Hematopoietic multipotent progenitor cell treated with erythropoietin and hydrocortisone succinate and interleukin-3 and kit ligand, for 8 days (in vitro differentiated cells): ENCODE data around the gene LRR1.

Experiments used
- DNase-seq: peaks from one replicate; pipeline ENCODE4 v3.0.0-alpha.2; 2015

LRR1 gene

GRCh38 chr14:49598485-49599300, at the start of gene LRR1:
LRR1 (plus strand) TSS chr14:49598940; CDS start chr14:49599021, 81 bp downstream.
- DNase-seq, result peak; percentile 82

- no peak for DNase-seq
Measured at GRCh38 chr14:49549446-49549845, 49.3 kb upstream of the LRR1 start.

DNA sequence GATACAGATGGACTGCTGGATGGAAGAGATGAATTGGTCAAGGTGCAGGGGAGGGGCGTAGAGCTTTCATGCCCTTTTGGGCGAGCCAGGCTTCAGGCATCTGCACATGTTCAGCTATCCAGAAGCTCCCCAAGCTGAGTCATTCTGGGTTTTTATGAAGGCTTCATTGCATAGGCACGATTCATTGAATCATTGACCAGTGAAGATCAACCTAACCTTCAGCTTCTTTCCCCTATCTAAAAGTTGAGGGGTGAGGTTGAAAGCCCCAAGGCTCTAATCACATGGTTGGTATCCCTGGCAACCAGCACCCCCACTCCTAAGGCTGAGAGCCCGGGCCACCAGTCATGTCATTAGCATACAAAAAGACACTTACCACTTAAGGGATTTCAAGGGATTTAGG, 48.9 kb upstream of the LRR1 start:
- DNase-seq, result no peak

GRCh38 chr14:49550286-49551184, 48.2 kb upstream of the LRR1 start:
- DNase-seq, result no peak

- no peak for DNase-seq
Measured at GRCh38 chr14:49551569-49551968, 47.2 kb upstream of the LRR1 start.

GRCh38 chr14:49553106-49553505, 45.6 kb upstream of the LRR1 start:
- DNase-seq, result no peak

GRCh38 chr14:49553892-49554291, 44.8 kb upstream of the LRR1 start:
- DNase-seq, result no peak

DNA sequence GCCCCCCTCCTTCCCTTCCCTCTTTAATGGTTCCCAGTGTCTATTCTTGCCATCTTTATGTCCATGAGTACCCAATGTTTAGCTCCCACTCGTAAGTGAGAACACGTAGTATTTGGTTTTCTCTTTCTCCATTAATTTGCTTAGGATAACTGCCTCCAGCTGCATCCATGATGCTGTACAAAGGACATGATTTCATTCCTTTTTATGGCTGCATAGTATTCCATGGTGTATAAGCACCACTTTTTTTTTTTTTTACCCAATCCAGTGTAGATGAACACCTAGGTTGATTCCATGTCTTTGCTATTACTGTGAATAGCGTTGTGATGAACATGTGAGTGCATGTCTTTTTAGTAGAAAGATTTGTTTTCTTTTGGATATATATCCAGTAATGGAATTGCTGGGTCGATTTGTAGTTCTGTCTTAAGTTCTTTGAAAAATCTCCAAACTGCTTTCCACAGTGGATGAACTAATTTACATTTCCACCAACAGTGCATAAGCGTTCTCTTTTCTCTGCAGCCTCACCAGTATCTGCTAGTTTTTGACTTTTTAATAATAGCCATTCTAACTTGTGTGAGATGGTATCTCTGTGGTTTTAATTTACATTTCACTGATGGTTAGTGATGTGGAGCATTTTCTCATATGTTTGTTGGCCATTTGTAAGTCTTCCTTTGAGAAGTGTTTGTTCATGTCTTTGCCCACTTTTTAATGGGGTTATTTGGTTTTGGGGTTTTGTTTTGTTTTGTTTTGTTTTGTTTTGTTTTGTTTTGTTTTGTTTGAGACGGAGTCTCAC, 38.6 kb upstream of the LRR1 start:
- DNase-seq, result no peak

DNA sequence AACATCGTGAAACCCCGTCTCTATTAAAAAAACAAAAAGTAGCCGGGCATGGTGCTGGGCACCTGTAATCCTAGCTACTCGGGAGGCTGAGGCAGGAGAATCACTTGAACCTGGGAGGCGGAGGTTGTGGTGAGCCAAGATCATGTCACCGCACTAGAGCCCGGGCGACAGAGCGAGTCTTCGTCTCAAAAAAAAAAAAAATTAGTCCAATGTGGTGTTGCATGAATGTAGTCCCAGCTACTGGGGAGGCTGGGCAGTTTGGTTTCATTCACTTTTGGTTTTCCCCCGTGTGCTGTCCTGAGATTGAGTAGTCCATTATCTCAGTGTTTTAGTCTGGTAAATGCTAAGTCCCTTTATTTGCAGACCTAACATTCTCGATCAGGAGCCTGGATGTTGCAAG, 32.0 kb upstream of the LRR1 start:
- DNase-seq, result no peak

DNA sequence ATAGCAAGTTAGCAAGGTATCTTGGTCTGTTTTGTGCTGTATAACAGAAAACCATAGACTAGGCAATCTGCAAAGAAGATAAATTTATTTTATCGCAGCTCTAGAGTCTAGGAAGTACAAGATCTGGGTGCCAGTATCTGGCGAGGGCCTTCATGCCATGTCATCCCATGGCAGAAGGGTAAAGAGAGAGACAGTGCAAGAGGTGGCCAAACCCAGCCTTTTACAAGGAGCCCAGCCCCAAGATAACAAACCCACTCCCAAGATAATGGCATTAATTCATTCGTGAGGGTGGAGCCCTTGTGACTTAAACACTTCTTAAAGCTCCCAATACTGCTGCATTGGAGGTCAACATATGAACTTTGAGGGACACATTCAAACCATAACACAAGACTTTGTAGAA, 29.5 kb upstream of the LRR1 start:
- peak; percentile 59 for DNase-seq

DNA sequence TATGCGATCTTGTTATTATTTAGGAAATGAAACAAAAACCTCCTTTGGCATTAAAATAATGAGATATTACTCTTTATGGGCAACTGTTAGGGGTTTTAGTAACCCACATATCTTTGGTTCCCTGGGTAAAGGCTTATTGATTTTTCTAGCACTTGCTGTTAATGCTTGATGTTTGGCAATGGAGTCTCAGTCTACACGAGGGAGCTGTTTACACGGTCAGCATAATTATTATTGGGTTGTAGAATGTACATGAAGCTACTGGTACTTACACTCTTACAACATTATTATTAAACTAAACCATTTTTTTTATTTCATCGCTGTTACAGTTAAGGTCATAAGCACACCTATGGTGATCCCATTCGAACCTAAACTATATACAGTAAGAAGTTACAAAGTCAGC, 24.7 kb upstream of the LRR1 start:
- no peak for DNase-seq

- DNase-seq, result no peak
Measured at GRCh38 chr14:49578141-49578540, 20.6 kb upstream of the LRR1 start.

DNA sequence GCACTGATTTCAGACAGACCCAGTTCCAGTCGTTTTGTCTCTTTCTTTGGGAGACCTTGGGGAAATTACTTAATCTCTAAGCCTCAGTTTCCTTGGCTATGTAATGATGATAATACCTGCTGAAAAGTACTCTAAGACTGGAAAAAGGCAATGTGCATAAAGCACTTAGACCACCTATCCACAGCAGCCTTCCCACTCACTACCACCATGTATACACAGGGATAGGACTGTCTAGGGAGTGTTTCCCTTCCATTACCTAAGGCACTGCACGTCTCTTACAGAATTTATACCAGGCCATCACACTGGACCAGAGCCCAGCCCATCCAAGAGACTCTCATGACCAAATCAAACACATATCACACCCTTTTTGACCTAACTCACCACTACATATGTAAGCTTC, 18.9 kb upstream of the LRR1 start:
- no peak for DNase-seq

DNA sequence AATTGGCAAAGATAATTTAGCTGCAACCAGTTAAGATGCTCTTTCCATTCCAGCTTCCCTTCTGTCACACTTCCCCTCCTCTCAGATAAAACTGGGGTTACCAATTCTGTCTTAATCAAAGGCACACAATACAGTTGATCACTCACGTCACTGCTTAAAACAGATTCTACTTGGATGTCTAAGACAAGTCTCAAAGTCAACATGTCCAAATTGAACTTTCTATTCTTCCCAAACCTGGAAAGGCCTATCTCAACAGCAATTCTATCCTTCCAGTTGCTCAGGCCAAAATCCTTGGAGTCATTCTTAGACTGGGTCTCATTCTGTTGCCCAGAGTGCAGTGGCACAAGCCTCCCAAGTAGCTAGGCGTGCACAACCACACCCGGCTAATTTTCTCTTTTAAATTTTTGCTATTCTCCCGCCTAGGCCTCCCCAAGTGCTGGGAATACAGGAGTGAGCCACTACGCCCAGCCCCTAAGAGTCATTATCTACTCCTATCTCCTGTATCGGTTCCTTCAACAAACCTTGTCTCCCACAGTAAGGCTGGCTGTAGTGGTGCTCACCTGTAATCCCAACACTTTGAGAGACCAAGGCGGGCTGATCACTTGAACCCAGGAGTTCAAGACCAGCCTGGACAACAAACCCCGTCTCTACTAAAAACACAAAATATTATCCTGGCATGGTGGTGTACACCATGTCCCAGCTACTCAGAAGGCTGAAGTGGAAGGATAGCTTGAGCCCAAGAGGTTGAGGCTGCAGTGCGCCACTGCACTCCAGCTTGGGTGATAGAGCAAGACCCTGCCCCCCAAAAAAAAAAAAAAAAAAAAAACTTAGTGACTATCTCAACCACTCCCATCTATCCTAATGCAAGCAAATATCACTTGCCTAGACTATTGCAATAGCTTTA, 17.3 kb upstream of the LRR1 start:
- DNase-seq, result peak; percentile 40

GRCh38 chr14:49582113-49582977, 16.4 kb upstream of the LRR1 start:
- peak; percentile 25 for DNase-seq

GRCh38 chr14:49583629-49584028, 15.1 kb upstream of the LRR1 start:
- DNase-seq, result no peak

DNA sequence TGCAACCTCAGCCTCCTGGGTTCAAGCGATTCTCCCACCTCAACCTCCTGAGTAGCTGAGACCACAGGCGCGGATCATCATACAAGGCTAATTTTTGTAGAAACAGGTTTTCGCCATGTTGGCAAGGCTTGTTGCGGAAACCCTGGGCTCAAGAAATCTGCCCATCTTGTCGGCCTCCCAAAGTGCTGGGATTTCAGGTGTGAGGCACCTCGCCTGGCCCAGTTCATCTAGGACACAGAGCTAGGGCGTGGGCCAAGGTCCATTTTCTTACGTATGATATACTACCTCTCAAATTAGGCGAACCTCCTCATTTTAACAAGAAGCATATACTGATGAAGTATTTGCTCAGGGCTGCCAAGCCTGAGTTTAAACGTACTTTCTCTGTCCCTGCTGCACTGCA, 14.7 kb upstream of the LRR1 start:
- no peak for DNase-seq

DNA sequence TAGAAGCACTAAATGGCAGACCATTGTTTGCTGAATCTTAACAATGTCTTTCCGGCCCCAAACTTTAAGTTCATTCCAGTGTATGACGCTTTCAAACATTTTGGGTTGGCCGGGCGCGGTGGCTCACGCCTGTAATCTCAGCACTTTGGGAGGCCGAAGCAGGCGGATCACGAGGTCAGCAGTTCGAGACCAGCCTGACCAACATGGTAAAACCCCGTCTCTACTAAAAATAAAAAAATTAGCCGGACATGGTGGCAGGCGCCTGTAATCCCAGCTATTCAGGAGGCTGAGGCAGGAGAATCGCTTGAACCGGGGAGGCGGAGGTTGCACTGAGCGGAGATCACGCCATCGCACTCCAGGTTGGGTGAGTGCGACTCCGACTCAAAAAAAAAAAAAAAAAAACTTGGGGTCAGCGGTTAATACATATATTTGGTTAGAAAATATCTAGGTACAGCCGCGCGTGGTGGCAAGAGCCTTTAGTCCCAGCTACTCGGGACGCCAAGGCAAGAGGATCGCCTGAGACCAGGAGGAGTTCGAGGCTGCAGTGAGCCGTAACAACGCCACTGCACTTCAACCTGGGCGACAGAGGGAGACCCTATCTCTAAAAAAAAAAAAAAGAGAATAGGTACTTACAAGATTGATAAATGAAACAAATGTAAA, 13.6 kb upstream of the LRR1 start:
- peak; percentile 42 for DNase-seq

- peak; percentile 100 for DNase-seq
Measured at GRCh38 chr14:49585803-49586672, 12.7 kb upstream of the LRR1 start, which contains the start of gene RPS29. RPS29 (minus strand) TSS chr14:49586380; CDS start chr14:49586346, 34 bp downstream.
